ENCODE data around the gene STIMATE. TPM values are rescaled to one million over a fixed set of nuclear protein-coding genes. Genes with fewer than 3 reads are reported as not detected.

The STIMATE gene
- polyA plus RNA-seq, 3 donors, result 8.9 to 49.9 (median 11.7) TPM

DNA sequence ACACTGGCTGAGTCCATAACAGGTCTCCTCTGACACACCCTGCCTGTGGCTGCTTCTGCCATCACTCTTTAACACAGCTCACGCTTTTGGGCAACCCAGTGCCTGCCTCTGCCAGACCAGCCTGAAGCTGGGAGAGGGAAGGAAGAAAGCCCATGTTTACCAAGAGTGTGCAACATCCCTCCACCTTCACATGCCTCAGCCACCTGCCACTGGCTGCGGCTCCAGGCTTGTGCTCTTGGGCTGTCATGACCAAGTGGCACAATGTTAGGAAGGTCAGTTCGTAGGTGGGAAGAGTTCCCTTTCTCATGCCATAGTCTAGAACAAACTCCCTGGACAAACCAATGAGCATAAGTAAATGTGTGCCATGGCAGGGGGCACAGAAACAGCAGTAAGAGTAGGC is 20.3 kb downstream of the STIMATE start:
- Histone ChIP-seq H3K27ac (ENCODE audit: low read depth in 1 of 2, low read length in 2 of 2) (no peak overlapping the region), H4K20me1 (ENCODE audit: insufficient read depth, low read length) (peaks cover 93% of the 10 kb centered on the region)

DNA sequence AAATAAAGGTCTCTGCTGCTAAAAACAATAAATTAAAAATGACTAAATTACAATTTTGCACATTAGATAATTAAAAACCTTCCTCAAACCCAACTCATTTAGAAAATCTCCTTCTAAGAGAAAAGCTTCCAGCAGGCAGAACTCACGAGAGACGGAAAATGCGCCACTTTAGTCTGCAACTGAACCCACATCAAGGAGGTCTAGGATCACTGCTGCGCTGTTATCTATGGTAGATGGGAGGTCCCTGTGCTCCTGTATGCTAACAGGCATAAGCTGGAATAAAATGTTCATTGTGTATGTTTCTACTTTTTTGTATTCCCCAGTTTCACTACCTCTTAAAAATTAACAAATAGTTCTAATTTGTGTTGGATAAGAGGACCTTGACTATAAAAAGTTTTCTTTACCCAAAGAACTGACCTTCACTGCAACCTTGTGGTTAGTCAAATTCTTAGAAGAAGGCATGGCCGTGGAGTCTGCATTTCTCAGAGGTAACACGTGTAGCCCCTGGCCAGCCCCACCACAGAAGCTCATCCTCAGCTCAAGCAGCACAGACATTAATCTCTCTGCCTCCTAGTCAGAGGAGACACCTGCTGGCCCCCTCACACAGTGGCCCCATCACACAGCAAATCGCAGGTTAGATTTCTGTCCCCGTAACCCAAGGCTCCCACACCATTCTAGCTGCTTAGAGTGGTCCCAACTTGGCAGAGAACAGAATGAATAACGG is 22.3 kb downstream of the STIMATE start:
- no peak overlapping the region for H3K4me3 Mint-ChIP-seq
- Histone ChIP-seq H3K79me2 (ENCODE audit: insufficient read depth, low read length) (peaks cover 77% of the 10 kb centered on the region), H3K4me2 (replicated peaks; ENCODE audit: extremely low read depth, low read length, poor library complexity, severe bottlenecking) (no peak overlapping the region), H3K4me3 (replicated peaks in 1 of 3; ENCODE audit: low read depth in 2 of 3, low read length in 3 of 3) (no peak overlapping the region), H3K9ac (ENCODE audit: insufficient read depth, low read length, poor library complexity, severe bottlenecking) (no peak overlapping the region), H3K27me3 (ENCODE audit: control insufficient read depth in 2 of 2, insufficient read depth in 2 of 2, low read length in 2 of 2) (no peaks in the 10 kb centered on the region), H2AFZ (ENCODE audit: insufficient read depth, low read depth, low read length, poor library complexity, severe bottlenecking) (no peak overlapping the region), H3K27ac (ENCODE audit: low read depth in 1 of 2, low read length in 2 of 2) (peak overlapping the region in 1 of 2 donors; percentile 9), H4K20me1 (ENCODE audit: insufficient read depth, low read length) (peaks cover 94% of the 10 kb centered on the region), H3K9me3 (replicated peaks in 1 of 2; ENCODE audit: control insufficient read depth in 1 of 2, insufficient read depth in 1 of 2, low read length in 2 of 2) (no peaks in the 10 kb centered on the region), H3K4me1 (ENCODE audit: control insufficient read depth in 1 of 2, insufficient read depth in 2 of 2, low read length in 2 of 2) (peaks cover 11 to 12% of the 10 kb centered on the region in 2 donors), H3K36me3 (replicated peaks in 1 of 2; ENCODE audit: control insufficient read depth in 1 of 2, insufficient read depth in 2 of 2, low read length in 2 of 2) (peaks cover 10 to 20% of the 10 kb centered on the region in 2 donors)
- intact Hi-C loops (cut with micrococcal nuclease), result loop anchor here in 1 of 2 donors (10.0 kb wide), 1 partner anchor 200 kb away; no protein-coding TSS in a partner anchor
- 17% methylated on average over 2 of the region's 9 CpGs for WGBS (ENCODE audit: insufficient coverage)
- peaks cover 41% of the 10 kb centered on the region for H3K4me1 Mint-ChIP-seq
- H3K36me3 Mint-ChIP-seq, result peaks cover 29 to 37% of the 10 kb centered on the region in 2 donors
- H3K9me3 Mint-ChIP-seq, result no peaks in the 10 kb centered on the region
- peak overlapping the region in 2 of 7 donors; percentile 13 to 50 for H3K27ac Mint-ChIP-seq
- TF ChIP-seq, protein P1, sequence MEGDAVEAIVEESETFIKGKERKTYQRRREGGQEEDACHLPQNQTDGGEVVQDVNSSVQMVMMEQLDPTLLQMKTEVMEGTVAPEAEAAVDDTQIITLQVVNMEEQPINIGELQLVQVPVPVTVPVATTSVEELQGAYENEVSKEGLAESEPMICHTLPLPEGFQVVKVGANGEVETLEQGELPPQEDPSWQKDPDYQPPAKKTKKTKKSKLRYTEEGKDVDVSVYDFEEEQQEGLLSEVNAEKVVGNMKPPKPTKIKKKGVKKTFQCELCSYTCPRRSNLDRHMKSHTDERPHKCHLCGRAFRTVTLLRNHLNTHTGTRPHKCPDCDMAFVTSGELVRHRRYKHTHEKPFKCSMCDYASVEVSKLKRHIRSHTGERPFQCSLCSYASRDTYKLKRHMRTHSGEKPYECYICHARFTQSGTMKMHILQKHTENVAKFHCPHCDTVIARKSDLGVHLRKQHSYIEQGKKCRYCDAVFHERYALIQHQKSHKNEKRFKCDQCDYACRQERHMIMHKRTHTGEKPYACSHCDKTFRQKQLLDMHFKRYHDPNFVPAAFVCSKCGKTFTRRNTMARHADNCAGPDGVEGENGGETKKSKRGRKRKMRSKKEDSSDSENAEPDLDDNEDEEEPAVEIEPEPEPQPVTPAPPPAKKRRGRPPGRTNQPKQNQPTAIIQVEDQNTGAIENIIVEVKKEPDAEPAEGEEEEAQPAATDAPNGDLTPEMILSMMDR (IDR thresholded peaks at IDR 0.05), result no peak
- H3K27me3 Mint-ChIP-seq (ENCODE audit: low read depth in 3 of 3), result no peaks in the 10 kb centered on the region
- no peak for DNase-seq

More for the DNA sequence above, 20.3 kb downstream of the STIMATE start:
- Histone ChIP-seq H3K4me2 (replicated peaks; ENCODE audit: extremely low read depth, low read length, poor library complexity, severe bottlenecking) (no peak overlapping the region), H3K4me1 (ENCODE audit: control insufficient read depth in 1 of 2, insufficient read depth in 2 of 2, low read length in 2 of 2) (peaks cover 11 to 12% of the 10 kb centered on the region in 2 donors), H3K27me3 (ENCODE audit: control insufficient read depth in 2 of 2, insufficient read depth in 2 of 2, low read length in 2 of 2) (no peaks in the 10 kb centered on the region), H3K79me2 (ENCODE audit: insufficient read depth, low read length) (peaks cover 64% of the 10 kb centered on the region), H3K9ac (ENCODE audit: insufficient read depth, low read length, poor library complexity, severe bottlenecking) (no peak overlapping the region), H3K9me3 (replicated peaks in 1 of 2; ENCODE audit: control insufficient read depth in 1 of 2, insufficient read depth in 1 of 2, low read length in 2 of 2) (no peaks in the 10 kb centered on the region), H3K36me3 (replicated peaks in 1 of 2; ENCODE audit: control insufficient read depth in 1 of 2, insufficient read depth in 2 of 2, low read length in 2 of 2) (peaks cover 10 to 23% of the 10 kb centered on the region in 2 donors), H2AFZ (ENCODE audit: insufficient read depth, low read depth, low read length, poor library complexity, severe bottlenecking) (no peak overlapping the region), H3K4me3 (replicated peaks in 1 of 3; ENCODE audit: low read depth in 2 of 3, low read length in 3 of 3) (no peak overlapping the region)
- Mint-ChIP-seq H3K27ac (peak overlapping the region in 2 of 7 donors; percentile 35 to 64), H3K27me3 (ENCODE audit: low read depth in 3 of 3) (no peaks in the 10 kb centered on the region), H3K36me3 (peaks cover 25 to 41% of the 10 kb centered on the region in 2 donors), H3K4me1 (peaks cover 35% of the 10 kb centered on the region), H3K9me3 (no peaks in the 10 kb centered on the region), H3K4me3 (no peak overlapping the region)
- intact Hi-C loops (cut with micrococcal nuclease), result loop anchor here in 1 of 2 donors (10.0 kb wide), 1 partner anchor 198 kb away; no protein-coding TSS in a partner anchor
- no peak for DNase-seq
- TF ChIP-seq, protein P1 (IDR thresholded peaks at IDR 0.05), result no peak
- no CpG with 5 or more reads among the region's 3 CpGs for WGBS (ENCODE audit: insufficient coverage)
